ENCODE data around the gene TSSK1B. TPM values are rescaled to one million over a fixed set of nuclear protein-coding genes. Genes with fewer than 3 reads are reported as not detected.

TSSK1B gene
- total RNA-seq, 1 experiment from 2014 or later, result 0.17 TPM

- Histone ChIP-seq H2BK15ac (ENCODE audit: low read depth, low read length) (no peak overlapping the region), H3K79me1 (ENCODE audit: insufficient read depth, low read depth, low read length, poor library complexity, severe bottlenecking) (no peaks in the 10 kb centered on the region), H3K9ac (ENCODE audit: extremely low read depth, insufficient read length, low read length) (no peak overlapping the region), H3K4me2 (ENCODE audit: insufficient read depth, insufficient read length, low read length) (no peak overlapping the region), H3K9me3 (ENCODE audit: control insufficient read depth, low read depth, low read length) (no peaks in the 10 kb centered on the region), H3K4me1 (ENCODE audit: insufficient read depth, low read length) (no peaks in the 10 kb centered on the region), H3K23ac (ENCODE audit: insufficient read length, low read depth, low read length) (no peak overlapping the region), H2BK120ac (ENCODE audit: low read depth, low read length, poor library complexity, severe bottlenecking) (no peak overlapping the region), H4K8ac (replicated peaks; ENCODE audit: insufficient read length, low read depth, low read length) (no peak overlapping the region), H2BK5ac (ENCODE audit: insufficient read length, low read length) (no peak overlapping the region), H3K14ac (ENCODE audit: insufficient read depth, low read length) (no peak overlapping the region), H3T11ph (ENCODE audit: low read length) (no peak overlapping the region), H3K4ac (ENCODE audit: low read depth, low read length) (no peak overlapping the region), H3K56ac (ENCODE audit: insufficient read length, low read depth, low read length) (no peak overlapping the region), H4K5ac (ENCODE audit: insufficient read length, low read depth, low read length) (no peak overlapping the region), H2BK12ac (ENCODE audit: insufficient read length, low read depth, low read length) (no peak overlapping the region), H2AK5ac (ENCODE audit: insufficient read length, low read length) (no peak overlapping the region), H3K79me2 (ENCODE audit: insufficient read depth, low read length) (no peaks in the 10 kb centered on the region), H4K20me1 (ENCODE audit: control insufficient read depth, insufficient read depth, insufficient read length) (no peaks in the 10 kb centered on the region), H3K18ac (ENCODE audit: insufficient read length, low read depth, low read length) (no peak overlapping the region), H3K27ac (ENCODE audit: insufficient read length, low read depth, low read length) (no peak overlapping the region), H4K91ac (ENCODE audit: insufficient read length, low read depth, low read length) (no peak overlapping the region), H2AFZ (ENCODE audit: low read length) (no peak overlapping the region), H3K23me2 (ENCODE audit: insufficient read length, low read depth, low read length, poor library complexity, severe bottlenecking) (no peaks in the 10 kb centered on the region), H2BK20ac (ENCODE audit: low read depth, low read length, poor library complexity, severe bottlenecking) (no peak overlapping the region), H3K27me3 (ENCODE audit: insufficient read depth, low read length) (no peaks in the 10 kb centered on the region; the same call in 1 of the 2 replicates)
- no peak for TF ChIP-seq CTCF (conservative IDR thresholded peaks at IDR 0.05)
- DNase-seq, result no peak
- H3K4me3 Mint-ChIP-seq, result no peak overlapping the region
- H3K27me3 Mint-ChIP-seq (ENCODE audit: low read depth), result no peaks in the 10 kb centered on the region; the same call in 1 of the 2 replicates
- no peaks in the 10 kb centered on the region; a peak in 1 of 7 replicates for H3K36me3 Mint-ChIP-seq (ENCODE audit: insufficient read depth in 1 of 3, low read depth in 3 of 3)
- WGBS (ENCODE audit: extremely low coverage, insufficient read length, low lambda C conversion rate), result no CpG with 5 or more reads among the region's 1 CpG
- no peak overlapping the region for H3K27ac Mint-ChIP-seq
- H3K4me1 Mint-ChIP-seq, result no peaks in the 10 kb centered on the region
- peaks cover 0 to 2% of the 10 kb centered on the region in 2 experiments; a peak in 1 of 5 replicates for H3K9me3 Mint-ChIP-seq
Observed at GRCh38 chr5:113437111-113437510, 2.3 kb upstream of the TSSK1B start.

Measured in H9 (cell line).